GM21529 (cell line): ENCODE data around the gene MED17.
"Not testable (repeated sequence)": the region's sequence is repeated elsewhere in the genome, so short reads cannot be mapped to it uniquely, and the experiment has no call there.

ENCODE experiments used
- ATAC-seq: cut with Tn5 transposase; IDR thresholded peaks from one replicate; pipeline ENCODE4 v1.9.1; 2021; ENCODE audit not compliant: unreplicated experiment

Gene MED17

DNA sequence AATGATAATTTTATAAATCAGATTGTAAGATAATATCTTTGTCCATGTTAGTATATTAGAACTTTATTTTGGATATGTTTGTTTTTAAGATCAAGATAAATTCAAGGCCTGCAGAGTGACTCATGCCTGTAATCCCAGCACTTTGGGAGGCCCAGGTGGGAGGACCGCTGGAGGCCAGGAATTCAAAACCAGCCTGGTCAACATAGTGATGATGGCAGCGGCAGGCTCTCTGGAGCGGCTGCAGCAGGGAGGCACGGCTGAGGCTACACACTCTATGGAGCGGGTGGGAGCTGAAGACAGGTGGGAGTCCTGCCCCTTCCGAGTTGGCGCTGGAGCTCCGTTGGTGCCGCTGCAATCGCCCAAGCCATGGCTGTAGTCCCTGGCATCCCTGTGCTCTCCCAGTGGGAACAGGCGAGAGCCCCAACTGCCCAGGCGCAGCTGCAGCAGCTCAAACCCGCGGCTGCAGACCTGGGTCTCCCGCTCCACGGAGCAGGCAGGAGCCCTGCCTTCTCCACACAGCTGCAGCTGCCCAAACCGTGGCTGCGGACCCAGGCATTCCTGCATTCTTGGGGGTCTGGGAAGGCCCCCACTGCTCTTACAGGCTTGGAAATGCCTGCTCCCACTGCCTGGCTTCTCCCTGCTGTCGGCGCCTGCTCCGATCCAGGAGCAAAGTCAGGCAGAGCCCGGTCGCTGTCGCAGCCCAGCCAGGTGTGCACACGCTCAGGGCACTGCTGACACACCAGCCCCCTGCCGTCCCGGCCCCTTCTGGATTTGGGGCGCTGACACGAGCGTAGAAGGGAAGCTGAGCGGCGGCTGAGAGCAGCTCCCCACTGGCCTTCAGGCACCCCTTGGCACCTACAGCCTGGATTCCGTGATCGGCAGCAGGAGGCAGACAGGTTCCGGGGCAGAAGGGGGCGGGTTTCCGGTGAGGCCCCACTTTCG, 25.9 kb upstream of the MED17 start:
- no peak for ATAC-seq

DNA sequence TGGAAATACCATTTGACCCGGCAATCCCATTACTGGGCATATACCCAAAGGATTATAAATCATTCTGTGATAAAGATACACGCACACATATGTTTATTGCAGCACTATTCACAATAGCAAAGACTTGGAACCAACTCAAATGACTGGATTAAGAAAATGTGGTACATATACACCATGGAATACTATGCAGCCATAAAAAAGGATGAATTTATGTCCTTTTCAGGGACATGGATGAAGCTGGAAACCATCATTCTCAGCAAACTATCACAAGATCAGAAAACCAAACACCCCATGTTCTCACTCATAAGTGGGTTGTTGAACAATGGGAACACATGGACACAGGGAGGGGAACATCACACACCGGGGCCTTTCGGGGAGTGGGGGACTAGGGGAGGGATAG, 25.0 kb upstream of the MED17 start:
- ATAC-seq: not testable (repeated sequence)

DNA sequence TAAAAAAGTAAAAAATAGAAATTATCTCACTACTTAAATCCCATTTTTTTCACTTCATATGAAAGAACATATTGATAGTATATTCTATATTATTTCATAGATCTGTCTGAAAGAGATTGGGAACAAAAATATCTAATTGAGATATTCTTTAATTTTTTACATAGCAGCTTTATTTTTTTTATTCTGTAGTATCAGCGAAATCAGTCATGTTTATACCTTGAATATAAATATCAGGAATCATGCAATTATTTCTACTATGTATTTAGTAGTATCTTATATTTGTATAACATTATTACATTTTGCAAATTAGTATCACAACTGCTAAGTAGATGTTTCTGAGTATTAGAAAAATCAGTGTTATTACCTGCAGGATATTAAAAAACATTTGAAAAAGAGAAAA, 22.2 kb upstream of the MED17 start:
- no peak for ATAC-seq

DNA sequence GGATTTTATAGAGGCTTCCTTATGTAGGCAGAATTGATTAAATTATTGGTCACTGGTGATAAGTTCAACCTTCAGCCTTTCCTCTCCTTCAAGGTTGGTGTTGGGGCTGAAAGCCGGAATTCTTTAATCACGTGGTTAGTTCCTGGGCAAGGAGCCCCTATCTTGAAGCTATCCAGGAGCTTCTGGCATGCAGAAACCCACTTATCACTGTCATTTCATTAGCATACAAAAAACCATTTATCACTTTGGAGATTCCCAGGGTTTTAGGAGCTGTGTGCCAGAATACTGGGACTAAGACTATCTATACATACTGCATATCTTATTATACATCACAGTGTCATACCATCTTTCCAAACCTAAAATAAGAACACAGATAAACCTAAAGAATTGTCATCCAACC, 18.5 kb upstream of the MED17 start:
- ATAC-seq: no peak

DNA sequence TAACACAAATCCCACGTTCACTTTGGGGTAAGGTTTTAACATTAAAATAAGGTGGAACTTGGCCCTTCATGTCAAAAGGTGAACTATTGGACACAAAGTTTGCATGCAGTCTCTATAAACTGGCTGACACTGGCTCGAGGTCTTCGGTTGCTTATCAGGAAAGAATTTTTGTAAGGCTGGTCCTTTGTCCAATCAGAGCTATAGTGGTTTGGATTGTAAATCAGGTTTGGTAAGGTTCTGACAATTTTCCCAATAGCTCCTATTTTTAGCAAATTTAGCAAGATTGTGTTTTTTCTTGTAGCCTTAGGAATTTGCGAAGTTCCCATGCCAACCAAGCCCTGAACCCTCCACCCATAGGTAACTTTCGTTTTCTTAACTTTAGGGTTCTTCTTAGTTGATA, 17.6 kb upstream of the MED17 start:
- no peak for ATAC-seq

DNA sequence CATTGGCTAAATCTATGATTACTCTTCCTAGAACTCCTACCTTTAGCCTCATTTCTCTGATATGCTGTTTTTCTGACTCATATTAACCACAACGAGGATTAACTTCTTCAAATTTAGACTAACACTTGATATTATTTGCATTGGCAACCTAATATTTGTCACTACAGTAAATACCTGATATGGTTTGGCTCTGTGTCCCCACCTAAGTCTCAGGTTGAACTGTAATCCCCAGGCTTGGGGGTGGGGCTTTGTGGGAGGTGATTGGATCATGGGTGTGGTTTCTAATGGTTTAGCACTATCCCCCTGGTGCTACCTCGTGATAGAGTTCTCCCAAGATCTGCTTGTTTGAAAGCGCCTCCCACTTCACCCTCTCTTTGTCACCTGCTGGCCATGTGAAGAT, 17.1 kb upstream of the MED17 start:
- no peak for ATAC-seq

DNA sequence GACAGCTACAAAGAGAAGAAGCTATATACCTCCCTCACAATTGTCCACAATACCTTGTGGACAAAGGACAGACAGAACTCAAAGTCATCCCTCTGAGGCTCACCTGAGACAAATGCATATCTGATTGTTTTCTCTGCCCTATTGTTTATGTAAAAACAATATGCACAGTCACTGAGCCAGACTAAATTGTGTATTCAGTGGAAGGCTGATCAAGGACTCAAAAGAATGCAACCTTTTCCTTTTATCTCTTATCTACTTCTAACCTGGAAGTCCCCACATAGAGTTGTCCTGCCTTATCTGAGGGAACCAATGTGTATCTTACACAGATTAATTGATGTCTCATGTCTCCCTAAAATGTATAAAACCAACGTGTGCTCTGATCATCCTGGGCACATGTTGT, 13.9 kb upstream of the MED17 start:
- ATAC-seq: no peak

DNA sequence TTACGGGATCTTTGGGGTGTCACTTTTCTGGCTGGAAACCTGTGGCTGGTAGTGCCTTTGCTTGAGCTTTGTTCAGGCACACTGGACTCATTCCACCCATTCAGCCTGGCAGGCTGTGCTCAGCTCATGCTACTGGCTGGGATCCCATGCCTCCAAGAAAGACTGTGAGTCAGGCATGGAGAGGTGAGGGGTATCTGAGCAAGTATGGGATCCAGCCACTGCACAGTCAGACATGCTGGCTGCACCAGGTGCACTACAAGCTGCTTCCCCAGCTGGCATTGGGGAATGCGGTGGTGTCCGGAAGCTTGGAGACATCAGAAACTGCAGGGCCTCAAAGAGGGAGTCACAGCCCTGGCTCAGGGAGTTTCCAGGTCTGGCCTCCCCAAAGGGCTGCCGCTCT, 12.0 kb upstream of the MED17 start:
- ATAC-seq: no peak

DNA sequence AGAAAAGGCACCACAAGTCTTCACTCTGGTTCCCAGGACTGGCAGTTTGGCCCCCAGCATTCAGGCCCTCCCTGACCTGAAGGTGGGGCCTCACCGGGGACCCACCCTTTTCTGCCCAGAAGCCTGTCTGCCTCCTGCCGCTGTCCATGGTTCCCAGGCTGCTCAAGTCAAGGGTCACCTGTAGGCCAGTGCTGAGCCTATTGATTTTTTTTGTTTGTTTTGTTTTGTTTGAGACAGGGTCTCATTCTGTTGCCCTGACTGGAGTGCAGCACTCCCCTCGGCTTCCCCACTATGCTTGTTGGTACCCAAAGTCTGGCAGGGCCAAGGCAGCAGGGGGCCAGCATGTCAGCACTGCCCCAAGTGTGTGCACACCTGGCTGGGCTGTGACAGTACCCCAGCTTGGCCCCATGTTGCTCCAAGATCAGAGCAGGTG, 11.0 kb upstream of the MED17 start:
- ATAC-seq: no peak

DNA sequence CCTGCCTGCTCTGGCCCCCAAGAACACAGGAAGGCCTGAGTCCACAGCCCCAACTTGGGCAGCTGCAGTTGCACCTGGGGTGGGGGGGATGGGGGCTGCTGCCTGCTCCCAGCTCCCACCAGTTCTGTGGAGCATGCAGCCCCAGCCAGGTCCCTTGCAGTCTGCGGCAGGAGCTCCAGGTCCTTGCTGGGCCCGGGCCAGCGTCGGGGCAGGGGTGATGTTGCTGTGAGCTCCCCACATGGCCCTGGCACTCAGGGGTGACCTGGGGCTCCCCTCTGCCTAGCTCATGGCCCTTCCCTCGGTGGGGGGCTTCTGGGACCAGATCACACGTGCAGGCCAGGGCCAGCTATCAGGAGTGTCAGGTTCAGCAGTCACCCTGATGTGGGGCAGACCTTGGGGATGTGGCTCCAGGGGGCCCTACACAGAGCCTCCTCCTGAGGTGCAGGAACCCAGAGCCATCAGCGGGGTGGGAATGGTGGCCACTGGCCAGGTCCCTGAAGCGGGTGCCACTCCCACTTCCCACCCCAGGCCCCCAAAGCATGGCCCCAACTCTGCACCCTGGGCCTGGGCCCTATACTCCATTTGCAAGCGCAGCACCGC, 10.4 kb upstream of the MED17 start:
- ATAC-seq: no peak

DNA sequence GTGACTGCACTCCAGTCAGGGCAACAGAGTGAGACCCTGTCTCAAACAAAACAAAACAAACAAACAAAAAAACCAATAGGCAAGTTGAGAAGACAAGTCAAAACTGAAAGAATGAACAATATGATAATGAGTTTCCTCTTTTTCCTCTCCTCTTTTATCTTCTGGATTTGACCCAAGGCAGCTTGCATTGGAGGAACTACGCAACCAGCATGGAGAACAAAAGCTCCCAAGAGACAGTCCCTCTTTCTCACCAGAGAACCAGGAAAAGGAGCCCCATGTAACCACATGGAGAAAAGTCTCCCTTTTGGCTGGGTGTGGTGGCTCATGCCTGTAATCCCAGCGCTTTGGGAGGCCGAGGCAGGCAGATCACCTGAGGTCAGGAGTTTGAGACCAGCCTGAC, 9.5 kb upstream of the MED17 start:
- ATAC-seq: not testable (repeated sequence)

DNA sequence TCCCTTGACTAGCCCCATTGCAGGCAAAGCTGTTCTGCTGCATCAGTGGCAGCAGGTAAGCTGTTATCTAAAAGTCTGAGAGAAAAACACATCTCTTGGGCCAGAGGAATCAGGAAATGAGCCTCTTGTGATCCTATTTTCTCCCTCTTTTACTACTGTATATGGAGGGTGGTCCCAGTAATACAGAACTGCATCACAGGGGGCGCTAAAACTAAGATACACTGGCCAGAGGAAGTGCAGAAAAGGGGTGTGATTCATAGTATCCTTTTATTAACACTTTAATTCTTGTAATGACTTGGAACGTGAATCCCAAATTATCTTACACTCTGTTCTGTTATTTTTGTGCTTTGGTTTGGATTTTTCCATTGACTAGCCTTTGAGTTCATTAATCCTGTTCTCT, 8.8 kb upstream of the MED17 start:
- no peak for ATAC-seq

DNA sequence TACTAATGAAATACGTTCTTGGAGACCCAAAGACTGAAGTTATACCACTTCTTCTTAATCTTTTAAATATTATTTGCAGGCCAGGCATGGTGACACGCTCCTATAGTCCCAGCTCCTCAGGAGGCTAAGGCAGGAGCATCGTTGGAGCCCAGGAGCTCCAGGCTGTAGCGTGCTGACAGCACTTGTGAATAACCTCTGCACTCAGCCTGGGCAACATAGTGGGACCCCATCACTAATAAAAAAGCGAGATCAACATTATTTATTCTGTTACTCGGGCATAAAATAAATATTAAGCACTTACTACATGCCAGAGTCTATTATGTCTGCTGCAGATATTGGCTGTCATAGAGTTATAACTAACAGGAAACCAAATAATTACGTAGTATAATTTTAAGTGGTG, 720 bp upstream of the MED17 start:
- ATAC-seq: no peak

DNA sequence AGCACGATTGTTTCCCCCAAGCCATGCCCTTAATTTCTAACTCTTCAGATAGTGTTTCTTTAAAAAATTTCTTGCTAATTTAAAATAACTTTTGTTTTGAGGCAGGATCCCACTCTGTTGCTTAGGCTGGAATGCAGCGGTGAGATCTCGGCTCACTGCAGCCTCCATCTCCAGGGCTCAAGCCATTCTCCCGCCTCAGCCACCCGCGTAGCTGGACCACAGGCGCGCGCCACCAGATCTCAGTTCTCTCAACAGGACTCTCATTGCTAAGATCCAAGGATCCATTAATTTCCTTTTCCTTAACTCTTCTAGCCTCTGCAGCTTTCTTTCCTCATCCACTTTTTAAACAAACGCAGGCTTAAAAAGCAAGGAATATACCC, 327 bp upstream of the MED17 start:
- peak; percentile 46 for ATAC-seq

DNA sequence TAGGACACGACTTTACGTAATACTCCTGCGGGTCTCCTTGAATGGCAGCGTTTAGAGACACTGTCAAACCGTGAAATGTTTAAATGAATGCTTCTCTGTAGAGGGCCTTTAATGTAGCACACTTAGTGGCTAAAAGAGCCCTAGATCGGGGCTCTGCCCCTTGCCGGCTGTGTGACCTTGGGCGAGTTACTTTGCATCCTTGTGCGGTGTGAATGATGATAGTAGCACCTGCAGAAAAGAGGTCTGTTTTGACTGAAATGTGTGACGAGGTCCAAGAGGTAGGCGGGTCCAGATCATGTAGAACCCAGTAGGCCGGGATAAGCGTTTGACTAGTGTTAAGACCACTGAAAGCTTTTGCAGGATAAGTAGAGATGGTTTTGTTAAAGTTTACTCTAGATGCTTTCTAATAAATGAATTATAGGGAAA, 866 bp downstream of the MED17 start:
- peak; percentile 28 for ATAC-seq

DNA sequence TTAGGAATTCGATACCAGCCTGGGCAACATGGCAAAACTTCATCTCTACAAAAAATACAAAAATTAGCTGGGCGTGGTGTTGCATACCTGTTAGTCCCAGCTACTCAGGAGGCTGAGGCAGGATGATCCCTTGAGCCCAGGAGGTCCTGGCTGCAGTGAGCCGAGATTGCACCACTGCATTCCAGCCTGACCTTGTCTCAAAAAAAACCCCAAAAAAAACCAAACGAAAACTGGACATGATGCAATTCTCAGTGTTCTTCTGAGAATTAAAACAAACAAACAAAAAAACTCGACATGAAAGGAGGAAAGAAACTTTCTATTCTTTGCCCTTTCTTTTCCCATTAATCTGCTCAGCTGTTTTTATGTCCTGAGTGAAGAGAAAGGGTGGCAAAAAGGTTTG, 7.4 kb downstream of the MED17 start:
- no peak for ATAC-seq

DNA sequence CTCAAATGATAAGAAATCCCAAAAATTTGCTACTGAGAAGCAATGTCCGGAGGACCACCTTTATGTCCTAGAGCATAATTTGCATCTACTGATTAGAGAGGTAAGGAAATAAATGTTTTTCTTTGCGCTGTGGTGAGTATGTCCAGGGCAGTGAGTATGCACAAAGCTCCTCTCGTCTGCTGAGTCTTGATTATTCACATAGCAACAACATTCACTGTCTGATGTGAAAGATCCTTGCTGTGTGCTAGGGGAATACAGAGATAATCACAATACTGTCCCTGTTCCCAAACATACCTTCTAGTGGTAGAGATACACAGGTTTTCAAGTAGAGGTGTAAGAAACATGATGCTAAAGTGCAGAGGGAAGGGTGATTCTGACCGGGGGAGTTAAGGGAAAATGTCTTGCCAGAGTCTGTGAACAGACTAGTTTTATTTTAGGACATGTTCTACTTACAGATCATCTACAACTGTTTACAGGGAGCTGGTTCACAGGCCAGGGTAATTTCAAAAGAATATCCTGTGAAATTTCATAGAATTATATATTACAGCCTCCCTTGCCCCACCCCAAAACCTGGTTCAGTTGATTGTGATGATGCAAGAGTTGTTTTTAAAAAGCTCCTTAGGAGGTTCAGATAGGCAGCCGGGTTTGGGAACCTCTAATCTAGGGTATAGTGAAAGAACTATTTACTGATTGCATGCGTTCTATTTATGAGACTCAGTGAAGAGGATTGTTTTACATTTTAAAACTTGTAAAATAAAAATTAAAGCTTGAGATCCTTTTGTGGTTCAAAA, 12.6 kb downstream of the MED17 start:
- no peak for ATAC-seq

DNA sequence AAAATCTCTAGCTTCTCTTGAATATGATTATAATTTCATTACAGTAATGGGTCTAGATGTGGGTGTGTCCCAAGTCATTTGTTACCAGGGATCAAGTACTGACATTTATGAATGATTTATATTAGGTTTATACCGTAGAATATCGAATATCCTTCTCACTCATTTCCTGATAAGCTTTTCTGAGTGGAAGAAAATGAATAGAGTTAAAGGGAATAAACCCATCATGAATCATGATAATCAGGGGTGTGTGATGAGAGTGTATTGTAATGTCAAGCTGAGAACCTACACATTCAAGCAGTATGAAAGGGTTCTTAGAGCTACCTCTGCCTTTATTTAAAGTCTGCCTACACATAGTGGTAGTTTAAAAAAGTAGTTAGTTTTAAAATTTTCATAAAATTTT, 17.3 kb downstream of the MED17 start:
- ATAC-seq: no peak

DNA sequence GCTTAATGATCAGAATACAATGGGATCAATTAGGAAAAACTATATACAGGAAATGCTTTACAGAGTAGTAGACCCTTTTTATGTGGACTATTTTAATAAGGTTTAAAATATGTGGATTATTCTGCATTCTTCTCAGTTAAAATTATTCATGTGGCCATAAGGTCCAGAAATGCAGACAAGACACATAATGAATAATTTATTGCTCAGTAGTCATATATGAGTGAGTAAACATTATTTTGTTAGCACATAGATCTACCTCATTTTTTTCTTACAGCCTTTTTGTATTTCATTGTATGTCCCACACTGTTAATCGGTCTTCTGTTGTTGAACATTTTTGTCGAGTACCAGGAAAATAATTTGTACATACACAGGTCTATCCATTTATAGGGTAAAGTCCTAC, 20.8 kb downstream of the MED17 start:
- ATAC-seq: no peak

DNA sequence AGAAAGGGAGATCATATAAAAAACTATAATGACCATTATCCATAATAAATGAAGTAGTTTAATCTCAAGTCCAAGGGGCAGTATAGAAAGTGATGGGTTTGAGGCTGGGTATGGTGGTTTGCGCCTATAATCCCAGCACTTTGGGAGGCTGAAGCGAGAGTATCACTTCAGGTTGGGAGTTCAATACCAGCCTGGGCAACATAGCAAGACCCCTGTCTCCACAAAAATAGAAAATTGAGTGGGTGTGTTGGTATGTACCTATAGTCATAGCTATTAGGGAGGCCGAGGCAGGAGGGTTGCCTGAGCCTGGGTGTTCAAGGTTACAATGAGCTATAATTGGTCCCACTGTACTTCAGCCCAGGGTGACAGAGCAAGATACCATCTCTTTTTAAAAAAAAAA, 23.9 kb downstream of the MED17 start:
- ATAC-seq: no peak

DNA sequence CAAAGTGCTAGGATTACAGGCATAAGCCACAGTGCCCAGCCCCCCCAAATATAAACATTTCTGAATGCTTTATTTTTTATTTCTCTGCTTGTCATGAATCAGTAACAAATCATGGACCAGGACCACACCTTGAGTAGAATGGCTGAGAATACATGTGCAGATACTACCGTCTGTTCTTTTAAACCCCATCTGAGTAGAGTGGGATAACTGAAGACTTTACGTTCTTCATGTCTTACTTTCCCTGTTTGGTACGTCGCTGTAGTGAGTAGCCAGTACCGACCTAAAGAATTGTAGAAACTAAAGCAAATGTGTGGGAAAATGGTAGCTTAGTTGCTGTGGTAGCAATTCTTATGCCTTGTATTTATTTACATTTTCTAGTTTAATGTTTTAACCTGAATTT, 29.9 kb downstream of the MED17 start:
- no peak for ATAC-seq
